GM12878 (cell line): ENCODE results near the gene HMCN2. TPM values are rescaled to one million over a fixed set of nuclear protein-coding genes. Genes with fewer than 3 reads are reported as not detected.

ENCODE experiments used
- ATAC-seq: fragments of 200-7000 bp; cut with Tn5 transposase; 3 replicates; pipeline ENCODE4 v1.9.1; 2020; ENCODE audit warnings: mild to moderate bottlenecking, moderate library complexity
- BruUV-seq: library from RNA; stranded (reverse); fragments of 400-500 nt; replicated peaks from 2 replicates; lab custom pipeline; 2021; lab: Mats Ljungman, UMichigan
- CTCF ChIA-PET: fragments of 300-600 bp; sonication (Branson Sonifier 250); formaldehyde crosslinking; extraction: SDS; loops from one replicate; lab custom pipeline; 2021; ENCODE audit warnings: inconsistent platforms; lab: Yijun Ruan, JAX
- POLR2A ChIA-PET: fragments of 350-600 bp; formaldehyde crosslinking; extraction: SDS; loops from one replicate; lab custom pipeline; 2021; ENCODE audit warnings: inconsistent platforms; lab: Charles Lee
- RAD21 ChIA-PET: fragments of 300-600 bp; sonication (Branson Sonifier 250); formaldehyde crosslinking; loops from one replicate; lab custom pipeline; 2023; ENCODE audit warnings: antibody characterized with exemption; ENCODE audit not compliant: unreplicated experiment; lab: Charles Lee
- SMC1A ChIA-PET: fragments of 300-600 bp; sonication (Branson Sonifier 250); formaldehyde crosslinking; loops from one replicate; lab custom pipeline; 2023; ENCODE audit not compliant: unreplicated experiment, uncharacterized antibody; lab: Charles Lee
- DNase-seq: peaks from one replicate; pipeline ENCODE4 v3.0.0-alpha.2; 2011; ENCODE audit warnings: low read depth, low spot score
- FAIRE-seq: peaks from 3 replicates; lab custom pipeline; 2011; peaks lifted over from hg19 to GRCh38; lab: Jason Lieb, UNC
- H2AFZ ChIP-seq: 2 replicates; pipeline ENCODE4 v1.6.0; 2011; ENCODE audit warnings: low read depth, low read length, control low read depth; ENCODE audit not compliant: control insufficient read depth
- H3K27ac ChIP-seq: 2 replicates; pipeline ENCODE4 v1.5.1; 2011; ENCODE audit warnings: control low read depth; ENCODE audit not compliant: control insufficient read depth, insufficient read depth
- H3K27me3 ChIP-seq, 2 experiments: replicated peaks in 1 of 2; 2 replicates each; pipeline versions ENCODE4 v1.6.0 to v1.6.1; 2011; ENCODE audit warnings: low read length in 1 of 2; ENCODE audit not compliant: control insufficient read depth in 2 of 2, insufficient read depth in 2 of 2
- H3K36me3 ChIP-seq, 2 experiments: 2 replicates each; pipeline ENCODE4 v1.5.1; 2011; ENCODE audit warnings: low read length in 1 of 2; ENCODE audit not compliant: control insufficient read depth in 2 of 2, insufficient read depth in 2 of 2
- H3K4me1 ChIP-seq: 2 replicates; pipeline ENCODE4 v1.6.1; 2011; ENCODE audit warnings: mild to moderate bottlenecking, low read length, moderate library complexity, mixed read lengths; ENCODE audit not compliant: control insufficient read depth, insufficient read depth
- H3K4me2 ChIP-seq: 2 replicates; pipeline ENCODE4 v1.6.0; 2011; ENCODE audit warnings: control low read depth; ENCODE audit not compliant: control insufficient read depth, insufficient read depth
- H3K4me3 ChIP-seq: fragments of 200-600 bp; sonication (generic); 2 replicates; pipeline ENCODE4 v1.5.1; 2016
- H3K79me2 ChIP-seq: 2 replicates; pipeline ENCODE4 v1.6.0; 2011; ENCODE audit warnings: low read length; ENCODE audit not compliant: control insufficient read depth, insufficient read depth
- H3K9ac ChIP-seq: 2 replicates; pipeline ENCODE4 v1.8.0; 2011; ENCODE audit warnings: low read length, control low read depth, mixed read lengths; ENCODE audit not compliant: control insufficient read depth, insufficient read depth
- H3K9me3 ChIP-seq: replicated peaks from 3 replicates; pipeline ENCODE4 v1.5.1; 2011; ENCODE audit warnings: mild to moderate bottlenecking, low read length; ENCODE audit not compliant: control insufficient read depth, insufficient read depth
- H4K20me1 ChIP-seq: 2 replicates; pipeline ENCODE4 v1.6.0; 2011; ENCODE audit not compliant: control insufficient read depth, insufficient read depth
- BACH1 ChIP-seq: fragments of 450-650 bp; IDR thresholded peaks from 2 replicates; pipeline ENCODE4 v1.6.1; 2017; ENCODE audit warnings: mild to moderate bottlenecking, borderline replicate concordance
- EP300 ChIP-seq, 2 experiments: fragments of 150-350 bp in 1 of 2; IDR thresholded peaks; 2 replicates each; pipeline ENCODE4 v1.6.1; 2011 to 2012; ENCODE audit warnings: low read depth in 2 of 2, low read length in 2 of 2, borderline replicate concordance in 1 of 2, improper control_type of control experiment in 1 of 2, inconsistent platforms in 1 of 2; ENCODE audit not compliant: control insufficient read depth in 1 of 2
- FOXK2 ChIP-seq: fragments of 450-650 bp; IDR thresholded peaks from 2 replicates; pipeline ENCODE4 v1.6.1; 2017; ENCODE audit warnings: mild to moderate bottlenecking, moderate library complexity
- KDM1A ChIP-seq: fragments of 200-600 bp; sonication (generic); IDR thresholded peaks from 2 replicates; pipeline ENCODE4 v1.6.1; 2016; ENCODE audit warnings: borderline replicate concordance
- NFYB ChIP-seq: IDR thresholded peaks from 2 replicates; pipeline ENCODE4 v1.6.1; 2011; ENCODE audit warnings: low read depth, mild to moderate bottlenecking, low read length, improper control_type of control experiment, moderate library complexity; ENCODE audit not compliant: insufficient read depth
- NR2C2 ChIP-seq: IDR thresholded peaks from 2 replicates; pipeline ENCODE4 v1.6.1; 2011; ENCODE audit warnings: borderline replicate concordance, low read depth; ENCODE audit not compliant: control insufficient read depth, insufficient read length
- POU2F2 ChIP-seq: IDR thresholded peaks from 3 replicates; pipeline ENCODE4 v1.6.1; 2011; ENCODE audit warnings: low read depth, mild to moderate bottlenecking, low read length, borderline replicate concordance
- RAD21 ChIP-seq: IDR thresholded peaks from 2 replicates; pipeline ENCODE4 v1.6.1; 2011; ENCODE audit warnings: mild to moderate bottlenecking, low read depth, low read length, moderate library complexity; ENCODE audit not compliant: insufficient read depth
- RFX5 ChIP-seq: IDR thresholded peaks from 2 replicates; pipeline ENCODE4 v1.6.1; 2011; ENCODE audit warnings: low read depth, low read length, improper control_type of control experiment
- TBL1XR1 ChIP-seq: IDR thresholded peaks from 2 replicates; pipeline ENCODE4 v1.6.1; 2012; ENCODE audit warnings: low read depth, low read length, improper control_type of control experiment
- YBX1 ChIP-seq: fragments of 450-650 bp; IDR thresholded peaks from 2 replicates; pipeline ENCODE4 v1.6.1; 2016; ENCODE audit warnings: antibody characterized with exemption
- WGBS: methylation state at CpG from one replicate; pipeline ENCODE4 v1.1.6; 2016; ENCODE audit warnings: low lambda C conversion rate; ENCODE audit not compliant: insufficient replicate concordance, insufficient coverage; ENCODE audit errors: missing lambda C conversion rate; 5-methylcytosine and 5-hydroxymethylcytosine counted together
- in situ Hi-C: fragments of 300-500 bp; cut with MboI; formaldehyde crosslinking; loops from 9 replicates; pipeline ENCODE4 v1.14.3; 2018; ENCODE audit warnings: mixed read lengths
- intact Hi-C: fragments of 100-400 bp; cut with micrococcal nuclease; formaldehyde crosslinking; loops from one replicate; pipeline ENCODE4 v1.14.2; 2022; ENCODE audit not compliant: unreplicated experiment
- polyA plus RNA-seq, 11 experiments: library from polyadenylated mRNA; depleted of rRNA in 4 of 11; unstranded in 6 of 11; stranded (reverse) in 5 of 11; fragments of >200 nt; fragmentation: Nextera tagmentation in 4 of 11; fragmentation: Illumina TruSeq in 1 of 11; extraction: Ambion mirVana in 4 of 11; extraction: Trizol in 1 of 11; gene quantifications; 1 replicate in 1 of 11; 2 replicates in 10 of 11; pipeline versions ENCODE4 v1.2.1 to v1.2.3, GENCODE V29; 2011 to 2016; ENCODE audit warnings: inconsistent platforms in 2 of 11, missing spikeins in 2 of 11, low read depth in 1 of 11
- total RNA-seq, 4 experiments: library from RNA; depleted of rRNA in 3 of 4; stranded (reverse); fragments of >200 nt in 3 of 4; fragmentation: Illumina TruSeq in 1 of 4; extraction: Trizol in 1 of 4; gene quantifications; 2 replicates each; pipeline versions ENCODE4 v1.2.1 to v1.2.3, GENCODE V29; 2013 to 2021
- TF ChIP-seq, protein P1 (sequence below): fragments of 450-650 bp; formaldehyde crosslinking; IDR thresholded peaks from 2 replicates; pipeline ENCODE4 v1.4.0; 2022; ENCODE audit warnings: mild to moderate bottlenecking, moderate library complexity
- TF ChIP-seq, protein P2 (sequence below): fragments of 450-650 bp; IDR thresholded peaks from 2 replicates; pipeline ENCODE4 v1.6.1; 2016; ENCODE audit warnings: mild to moderate bottlenecking
- TF ChIP-seq, protein P3 (sequence below): IDR thresholded peaks from 2 replicates; pipeline ENCODE4 v1.6.1; 2012; ENCODE audit warnings: low read depth, low read length, improper control_type of control experiment

HMCN2 gene
- total and polyA plus RNA-seq, 10 of the 15 experiments (the other 5 are each of a cell fraction or from before 2014, with no cell fraction given) = 0.04 TPM; not detected in 9

DNA sequence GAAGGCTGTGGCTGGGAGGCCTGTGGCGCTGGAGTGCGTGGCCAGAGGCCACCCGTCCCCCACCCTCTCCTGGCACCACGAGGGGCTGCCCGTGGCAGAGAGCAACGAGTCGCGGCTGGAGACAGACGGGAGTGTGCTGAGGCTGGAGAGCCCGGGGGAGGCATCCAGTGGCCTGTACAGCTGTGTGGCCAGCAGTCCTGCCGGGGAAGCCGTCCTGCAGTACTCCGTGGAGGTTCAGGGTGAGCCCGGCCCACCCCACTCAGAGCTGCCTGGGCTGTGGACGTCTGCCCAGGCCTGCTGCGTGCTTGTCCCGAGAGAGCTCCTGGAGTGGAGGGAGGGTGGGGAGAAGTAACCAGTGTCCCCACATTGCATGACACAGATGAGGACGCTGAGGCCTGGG, 89.2 kb downstream of the HMCN2 start:
- ATAC-seq (no peak), FAIRE-seq (no peak), DNase-seq (no peak)
- in situ Hi-C loops = no loop called here
- H2AFZ ChIP-seq = no peak overlapping the region
- CTCF ChIA-PET = no interaction called here
- no peaks in the 10 kb centered on the region for H4K20me1 ChIP-seq
- intact Hi-C loops = no loop called here
- no peak for TF ChIP-seq TBL1XR1
- TF ChIP-seq, protein P1, sequence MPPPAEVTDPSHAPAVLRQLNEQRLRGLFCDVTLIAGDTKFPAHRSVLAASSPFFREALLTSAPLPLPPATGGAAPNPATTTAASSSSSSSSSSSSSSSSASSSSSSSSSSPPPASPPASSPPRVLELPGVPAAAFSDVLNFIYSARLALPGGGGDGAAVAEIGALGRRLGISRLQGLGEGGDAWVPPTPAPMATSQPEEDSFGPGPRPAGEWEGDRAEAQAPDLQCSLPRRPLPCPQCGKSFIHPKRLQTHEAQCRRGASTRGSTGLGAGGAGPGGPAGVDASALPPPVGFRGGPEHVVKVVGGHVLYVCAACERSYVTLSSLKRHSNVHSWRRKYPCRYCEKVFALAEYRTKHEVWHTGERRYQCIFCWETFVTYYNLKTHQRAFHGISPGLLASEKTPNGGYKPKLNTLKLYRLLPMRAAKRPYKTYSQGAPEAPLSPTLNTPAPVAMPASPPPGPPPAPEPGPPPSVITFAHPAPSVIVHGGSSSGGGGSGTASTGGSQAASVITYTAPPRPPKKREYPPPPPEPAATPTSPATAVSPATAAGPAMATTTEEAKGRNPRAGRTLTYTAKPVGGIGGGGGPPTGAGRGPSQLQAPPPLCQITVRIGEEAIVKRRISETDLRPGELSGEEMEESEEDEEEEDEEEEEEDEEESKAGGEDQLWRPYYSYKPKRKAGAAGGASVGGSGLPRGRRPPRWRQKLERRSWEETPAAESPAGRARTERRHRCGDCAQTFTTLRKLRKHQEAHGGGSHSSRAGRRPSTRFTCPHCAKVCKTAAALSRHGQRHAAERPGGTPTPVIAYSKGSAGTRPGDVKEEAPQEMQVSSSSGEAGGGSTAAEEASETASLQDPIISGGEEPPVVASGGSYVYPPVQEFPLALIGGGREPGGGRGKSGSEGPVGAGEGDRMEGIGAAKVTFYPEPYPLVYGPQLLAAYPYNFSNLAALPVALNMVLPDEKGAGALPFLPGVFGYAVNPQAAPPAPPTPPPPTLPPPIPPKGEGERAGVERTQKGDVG (CRISPR knock-in tag) = no peak
- no peak for TF ChIP-seq EP300 (IDR thresholded peaks at IDR 0.05; ENCODE audit: borderline replicate concordance in 1 of 2, control insufficient read depth in 1 of 2, low read depth in 2 of 2, low read length in 2 of 2)
- TF ChIP-seq, protein P2, sequence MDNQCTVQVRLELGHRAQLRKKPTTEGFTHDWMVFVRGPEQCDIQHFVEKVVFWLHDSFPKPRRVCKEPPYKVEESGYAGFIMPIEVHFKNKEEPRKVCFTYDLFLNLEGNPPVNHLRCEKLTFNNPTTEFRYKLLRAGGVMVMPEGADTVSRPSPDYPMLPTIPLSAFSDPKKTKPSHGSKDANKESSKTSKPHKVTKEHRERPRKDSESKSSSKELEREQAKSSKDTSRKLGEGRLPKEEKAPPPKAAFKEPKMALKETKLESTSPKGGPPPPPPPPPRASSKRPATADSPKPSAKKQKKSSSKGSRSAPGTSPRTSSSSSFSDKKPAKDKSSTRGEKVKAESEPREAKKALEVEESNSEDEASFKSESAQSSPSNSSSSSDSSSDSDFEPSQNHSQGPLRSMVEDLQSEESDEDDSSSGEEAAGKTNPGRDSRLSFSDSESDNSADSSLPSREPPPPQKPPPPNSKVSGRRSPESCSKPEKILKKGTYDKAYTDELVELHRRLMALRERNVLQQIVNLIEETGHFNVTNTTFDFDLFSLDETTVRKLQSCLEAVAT = no peak
- no peak for TF ChIP-seq KDM1A
- TF ChIP-seq NR2C2 = no peak
- TF ChIP-seq POU2F2 = no peak
- TF ChIP-seq, protein P3, sequence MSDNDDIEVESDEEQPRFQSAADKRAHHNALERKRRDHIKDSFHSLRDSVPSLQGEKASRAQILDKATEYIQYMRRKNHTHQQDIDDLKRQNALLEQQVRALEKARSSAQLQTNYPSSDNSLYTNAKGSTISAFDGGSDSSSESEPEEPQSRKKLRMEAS = no peak
- no peak for TF ChIP-seq RFX5
- no peak for TF ChIP-seq BACH1
- TF ChIP-seq YBX1 = no peak
- no peak for TF ChIP-seq FOXK2
- TF ChIP-seq RAD21 = no peak
- TF ChIP-seq NFYB = no peak
- H3K4me3 ChIP-seq = no peak overlapping the region
- no peaks in the 10 kb centered on the region; the same call in 2 of the 3 replicates for H3K9me3 ChIP-seq
- no peaks in the 10 kb centered on the region for H3K79me2 ChIP-seq
- no peaks in the 10 kb centered on the region for H3K36me3 ChIP-seq
- no peaks in the 10 kb centered on the region; a peak in 1 of 4 replicates for H3K27me3 ChIP-seq
- RAD21 ChIA-PET = no interaction called here
- H3K27ac ChIP-seq = no peak overlapping the region
- H3K9ac ChIP-seq = no peak overlapping the region
- POLR2A ChIA-PET = no interaction called here
- 40% methylated on average over 18 of the region's 18 CpGs for WGBS
- BruUV-seq = no TSS peak
- no peaks in the 10 kb centered on the region; the same call in 1 of the 2 replicates for H3K4me1 ChIP-seq
- SMC1A ChIA-PET = no interaction called here
- no peak overlapping the region for H3K4me2 ChIP-seq
